GM21423 (cell line): ENCODE results near the gene MORC4.

ENCODE experiments used
- ATAC-seq: cut with Tn5 transposase; IDR thresholded peaks from one replicate; pipeline ENCODE4 v1.9.1; 2021; ENCODE audit warnings: mild to moderate bottlenecking, moderate library complexity; ENCODE audit not compliant: unreplicated experiment

The MORC4 gene

DNA sequence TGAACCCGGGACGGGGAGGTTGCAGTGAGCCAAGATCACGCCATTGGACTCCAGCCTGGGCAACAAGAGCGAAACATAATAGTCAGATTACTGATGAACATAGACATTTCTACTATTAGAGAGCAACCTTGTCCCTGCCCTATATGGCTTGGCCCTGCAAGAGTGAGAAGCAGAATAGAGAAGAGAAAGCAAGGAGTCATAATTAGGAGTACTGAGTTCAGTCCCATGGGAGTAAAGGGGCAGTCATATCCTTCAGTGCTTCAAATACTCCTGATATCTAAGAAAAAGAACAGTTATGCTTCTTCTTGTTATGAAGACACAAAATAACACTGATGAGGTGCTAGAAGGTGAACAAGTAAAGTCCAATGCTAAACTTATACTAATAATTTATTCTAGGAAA, 46.0 kb downstream of the MORC4 start:
- ATAC-seq, result no peak

DNA sequence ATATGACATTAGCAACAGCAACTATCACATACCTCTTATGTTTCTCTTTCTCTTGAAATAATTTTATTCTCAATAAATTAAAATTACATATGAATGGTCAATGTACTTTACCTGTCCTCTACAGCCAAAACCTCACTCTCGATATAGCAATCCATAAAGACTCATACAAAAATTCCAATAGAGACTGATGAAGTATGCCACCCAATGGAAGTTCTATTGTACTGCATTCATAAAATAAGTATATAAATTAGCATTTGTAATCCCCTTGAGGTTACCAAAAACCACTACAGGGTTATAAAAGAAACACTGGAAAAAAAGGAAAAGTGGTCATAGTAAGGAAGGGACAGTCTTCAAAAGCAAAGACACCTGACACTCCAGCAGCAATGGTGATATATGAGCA, 47.0 kb downstream of the MORC4 start:
- ATAC-seq, result no peak

DNA sequence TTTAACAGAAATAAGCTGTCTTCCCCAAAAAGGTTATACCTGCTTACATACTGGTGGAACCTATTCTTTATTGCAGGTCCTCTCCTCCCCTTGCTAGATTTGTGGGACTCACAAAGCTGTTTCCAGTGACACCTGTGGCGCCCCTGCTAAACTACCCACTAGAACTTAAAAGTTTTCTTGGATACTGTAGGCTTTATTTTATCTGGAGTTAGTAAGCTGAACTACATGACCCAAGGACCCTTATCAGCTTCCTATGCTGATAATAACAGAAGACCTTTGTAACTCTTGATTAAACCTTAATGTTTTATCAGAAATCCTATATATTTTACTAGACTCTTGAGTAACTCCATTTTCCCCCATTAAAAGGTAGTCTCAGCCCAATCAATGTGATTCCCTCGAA, 47.5 kb downstream of the MORC4 start:
- ATAC-seq, result no peak

- no peak for ATAC-seq
Measured at GRCh38 chrX:106952089-106952488, 47.9 kb downstream of the MORC4 start.

DNA sequence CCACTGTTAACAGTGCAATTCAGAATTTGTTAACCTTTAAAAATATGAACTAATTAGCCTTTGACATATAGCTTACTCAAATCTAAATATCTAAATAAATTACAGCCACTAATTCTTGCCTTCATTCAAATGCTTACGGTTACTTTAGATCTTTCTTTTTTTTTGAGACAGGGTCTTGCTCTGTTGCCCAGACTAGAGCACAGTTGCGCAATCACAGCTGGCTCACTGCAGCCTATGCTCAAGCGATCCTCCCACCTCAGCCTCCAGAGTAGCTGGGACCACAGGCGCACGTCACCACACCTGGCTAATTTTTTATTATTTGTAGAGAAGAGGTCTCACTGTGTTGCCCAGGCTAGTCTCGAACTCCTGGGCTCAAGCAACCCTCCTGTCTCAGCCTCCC, 48.8 kb downstream of the MORC4 start:
- no peak for ATAC-seq

- no peak for ATAC-seq
Measured at GRCh38 chrX:106950381-106950780, 49.6 kb downstream of the MORC4 start.

- no peak for ATAC-seq
Measured at GRCh38 chrX:106949366-106949765, 50.6 kb downstream of the MORC4 start.

DNA sequence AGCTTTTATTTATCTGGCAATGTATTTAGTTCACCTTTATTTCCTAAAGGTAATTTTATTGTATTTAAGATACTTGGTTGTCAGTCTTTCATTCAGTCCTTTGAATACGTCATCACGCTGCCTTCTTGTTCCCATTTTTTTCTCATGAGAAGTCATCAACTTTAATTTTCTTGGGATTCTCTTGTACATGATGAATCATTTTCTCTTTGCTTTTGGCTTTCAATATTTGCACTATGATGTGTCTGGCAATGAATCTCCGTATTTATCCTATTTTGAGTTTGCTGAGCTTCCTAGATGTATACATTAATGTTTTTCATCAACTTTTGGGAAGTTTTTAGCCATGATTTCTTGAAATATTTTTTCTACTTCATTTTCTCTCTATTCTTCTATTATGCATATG, 51.4 kb downstream of the MORC4 start:
- no peak for ATAC-seq

- ATAC-seq, result no peak
Measured at GRCh38 chrX:106946464-106946863, 53.5 kb downstream of the MORC4 start.

GRCh38 chrX:106940068-106940467, 59.9 kb downstream of the MORC4 start:
- ATAC-seq, result no peak

- ATAC-seq, result no peak
Measured at GRCh38 chrX:106939566-106939965, 60.4 kb downstream of the MORC4 start.

- no peak for ATAC-seq
Measured at GRCh38 chrX:106936246-106936645, 63.8 kb downstream of the MORC4 start.

DNA sequence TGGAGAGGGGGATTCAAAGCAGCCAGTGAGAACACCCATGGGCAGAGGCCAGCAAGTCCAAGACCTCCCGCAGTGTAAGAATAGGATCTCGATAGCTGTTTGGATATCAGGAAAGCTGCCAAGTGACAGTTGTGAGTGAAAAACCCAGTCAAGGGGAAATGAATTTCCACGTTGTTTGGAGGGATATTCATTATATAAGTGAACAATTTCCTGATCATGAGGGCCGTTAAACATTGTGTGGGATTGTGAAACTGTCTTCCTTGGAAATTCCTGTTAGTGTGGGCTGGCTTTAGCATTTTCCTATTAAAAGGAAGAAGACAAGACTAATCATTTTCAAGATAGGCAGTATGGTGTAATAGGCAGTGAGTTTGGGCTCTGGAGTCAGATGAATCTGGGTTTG, 64.8 kb downstream of the MORC4 start:
- ATAC-seq, result no peak

- ATAC-seq, result no peak
Measured at GRCh38 chrX:106933538-106933961, 66.5 kb downstream of the MORC4 start.

DNA sequence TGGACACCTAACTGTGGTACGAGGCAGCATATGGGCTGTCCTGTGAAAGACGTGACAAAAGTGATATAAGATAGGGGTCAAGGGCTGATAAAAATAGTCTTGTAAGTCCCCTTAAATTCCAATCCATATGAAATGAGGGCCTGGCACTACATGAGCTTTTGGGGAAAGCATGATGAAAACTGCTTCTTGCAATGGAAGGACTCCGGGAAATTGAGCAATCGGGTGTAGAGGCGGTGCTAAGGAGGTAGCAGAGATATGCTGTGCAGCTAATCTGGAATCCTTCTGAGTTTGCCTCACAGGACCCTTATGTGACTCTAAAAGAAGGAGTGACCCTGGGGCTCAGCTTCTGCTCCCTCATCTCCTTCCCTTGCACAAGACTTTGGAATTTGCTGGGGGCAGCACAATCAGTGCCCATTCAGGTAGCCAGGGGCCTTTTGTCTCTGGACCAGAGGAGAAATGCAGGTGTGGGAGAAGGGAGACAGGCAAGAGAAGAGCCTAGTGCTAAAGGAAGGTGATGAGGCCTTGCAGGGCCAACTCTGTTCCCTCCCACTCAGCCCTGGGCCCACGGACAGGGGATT, 67.0 kb downstream of the MORC4 start:
- no peak for ATAC-seq

DNA sequence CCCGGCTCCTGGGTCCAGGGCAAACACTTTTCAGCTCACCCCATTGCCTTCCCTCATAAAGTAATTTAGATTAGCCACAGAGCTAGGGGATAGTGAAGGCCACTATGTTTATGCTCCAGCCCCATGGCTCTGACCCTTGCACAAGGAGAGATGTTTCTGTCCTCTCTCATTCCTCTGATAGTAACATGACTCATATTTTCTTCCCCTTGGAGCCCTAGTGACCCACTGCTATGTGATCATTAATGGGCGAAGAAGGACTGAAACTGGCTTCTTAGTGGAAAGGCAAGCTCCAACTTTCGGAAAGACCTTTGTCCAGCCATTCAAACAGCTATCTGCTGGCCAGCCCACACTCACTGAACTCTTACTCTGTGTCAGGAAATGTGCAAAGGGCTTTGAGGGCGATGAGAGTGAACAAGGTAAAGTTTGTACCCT, 67.5 kb downstream of the MORC4 start:
- ATAC-seq, result no peak

GRCh38 chrX:106931831-106932491, 68.1 kb downstream of the MORC4 start:
- ATAC-seq, result no peak

DNA sequence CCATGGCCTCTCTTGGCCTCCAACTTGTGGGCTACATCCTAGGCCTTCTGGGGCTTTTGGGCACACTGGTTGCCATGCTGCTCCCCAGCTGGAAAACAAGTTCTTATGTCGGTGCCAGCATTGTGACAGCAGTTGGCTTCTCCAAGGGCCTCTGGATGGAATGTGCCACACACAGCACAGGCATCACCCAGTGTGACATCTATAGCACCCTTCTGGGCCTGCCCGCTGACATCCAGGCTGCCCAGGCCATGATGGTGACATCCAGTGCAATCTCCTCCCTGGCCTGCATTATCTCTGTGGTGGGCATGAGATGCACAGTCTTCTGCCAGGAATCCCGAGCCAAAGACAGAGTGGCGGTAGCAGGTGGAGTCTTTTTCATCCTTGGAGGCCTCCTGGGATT, 71.8 kb downstream of the MORC4 start:
- ATAC-seq, result no peak

DNA sequence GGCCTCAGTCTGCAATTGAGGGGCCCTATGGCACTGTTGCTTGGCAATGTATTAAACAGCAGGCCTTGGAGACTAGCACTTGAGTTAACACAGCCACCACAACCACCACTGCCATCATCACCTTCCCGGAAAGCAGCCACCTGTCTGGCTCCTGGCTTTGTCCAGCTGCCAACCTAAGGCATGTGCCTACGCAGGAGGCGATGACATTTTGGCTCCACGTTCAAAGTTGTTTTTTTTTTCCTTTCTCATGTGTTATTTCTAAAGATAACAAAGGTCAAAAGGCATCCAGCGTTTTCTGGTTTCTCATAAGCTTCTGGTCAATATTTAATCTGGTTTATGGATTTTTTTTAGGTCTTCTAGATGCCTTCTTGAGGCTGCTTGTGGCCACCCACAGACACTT, 72.3 kb downstream of the MORC4 start:
- no peak for ATAC-seq

- no peak for ATAC-seq
Measured at GRCh38 chrX:106927023-106927422, 73.0 kb downstream of the MORC4 start.

- ATAC-seq, result no peak
Measured at GRCh38 chrX:106921637-106922036, 78.4 kb downstream of the MORC4 start.

GRCh38 chrX:106919932-106920452, 80.0 kb downstream of the MORC4 start, which contains the start of gene CLDN2:
TSS of gene CLDN2 (plus strand) at chrX:106920402. CDS start at chrX:106928229, 7,827 bp downstream.
- no peak for ATAC-seq
